Cardiac muscle cell (in vitro differentiated cells and primary cell): ENCODE data around the gene DCUN1D1. TPM values are rescaled to one million over a fixed set of nuclear protein-coding genes. Genes with fewer than 3 reads are reported as not detected.

Experiments used
- DNase-seq, 2 donors: peaks; one replicate each; pipeline versions ENCODE4 v3.0.0 to v3.0.0-alpha.2; 2010 to 2017; ENCODE audit warnings: low read depth in 1 of 2, low spot score in 1 of 2
- H3K27ac ChIP-seq: fragments of 200-600 bp; sonication (generic); 2 replicates; pipeline ENCODE4 v1.5.1; 2016
- H3K27me3 ChIP-seq: fragments of 200-600 bp; sonication (generic); 2 replicates; pipeline ENCODE4 v1.6.0; 2016; ENCODE audit warnings: control low read depth
- H3K36me3 ChIP-seq: fragments of 200-600 bp; sonication (generic); 2 replicates; pipeline ENCODE4 v1.5.1; 2016; ENCODE audit warnings: control low read depth
- H3K4me1 ChIP-seq: fragments of 200-600 bp; sonication (generic); 2 replicates; pipeline ENCODE4 v1.8.1; 2017; ENCODE audit warnings: low read depth, mild to moderate bottlenecking, mixed run types
- H3K4me3 ChIP-seq: fragments of 200-600 bp; sonication (generic); 2 replicates; pipeline ENCODE4 v1.5.1; 2016; ENCODE audit warnings: mild to moderate bottlenecking
- H3K9me3 ChIP-seq: fragments of 200-600 bp; sonication (generic); 2 replicates; pipeline ENCODE4 v1.5.1; 2017; ENCODE audit warnings: low read depth, mild to moderate bottlenecking, control low read depth
- CTCF ChIP-seq: IDR thresholded peaks from 2 replicates; pipeline ENCODE4 v1.5.1; 2012; ENCODE audit warnings: low read depth, mild to moderate bottlenecking, low read length
- polyA plus RNA-seq: library from polyadenylated mRNA; unstranded; fragments of >200 nt; fragmentation: Nextera tagmentation; extraction: Ambion mirVana; gene quantifications from 2 replicates; pipeline ENCODE4 v1.2.1, GENCODE V29; 2016
- total RNA-seq: library from RNA; depleted of rRNA; stranded (reverse); fragments of >200 nt; gene quantifications from 2 replicates; pipeline ENCODE4 v1.2.3, GENCODE V29; 2016

The DCUN1D1 gene
- total and polyA plus RNA-seq, 2 experiments from 2014 or later = 28.4 to 31.1 TPM

DNA sequence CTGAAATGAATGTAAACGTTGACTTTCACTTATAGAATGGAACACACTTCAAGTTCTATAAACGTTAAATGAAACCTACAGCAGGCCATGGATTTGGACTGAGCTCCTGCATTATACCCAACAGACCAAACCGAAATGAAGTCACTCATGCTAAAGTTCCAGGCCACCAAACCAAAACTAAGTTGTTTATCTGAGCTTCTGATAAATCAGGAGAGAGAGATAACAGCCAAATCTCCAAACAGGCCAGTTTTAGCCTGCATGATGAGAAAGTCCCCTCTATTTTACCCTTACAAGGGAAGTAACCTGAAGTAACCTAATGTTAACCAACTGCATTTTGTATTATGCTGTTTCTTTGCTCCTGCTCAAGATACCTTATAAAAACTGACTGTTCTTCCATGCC lies 44.5 kb downstream of the DCUN1D1 start:
- no peak for TF ChIP-seq CTCF

GRCh38 chr3:182925944-182926337 lies 54.4 kb downstream of the DCUN1D1 start:
- DNase-seq = no peak
- H3K27me3 ChIP-seq = no peaks in the 10 kb centered on the region
- no peak for TF ChIP-seq CTCF
- peak overlapping the region; percentile 6 for H3K27ac ChIP-seq
- H3K4me1 ChIP-seq = peaks cover 8% of the 10 kb centered on the region
- no peaks in the 10 kb centered on the region for H3K36me3 ChIP-seq
- H3K9me3 ChIP-seq = no peaks in the 10 kb centered on the region
- H3K4me3 ChIP-seq = no peak overlapping the region

More for the DNA sequence above, 44.5 kb downstream of the DCUN1D1 start:
- Histone ChIP-seq H3K36me3 (no peaks in the 10 kb centered on the region), H3K9me3 (no peaks in the 10 kb centered on the region), H3K27me3 (no peaks in the 10 kb centered on the region), H3K27ac (peak overlapping the region; percentile 25), H3K4me1 (peaks cover 23% of the 10 kb centered on the region), H3K4me3 (no peak overlapping the region)
- no peak for DNase-seq

DNA sequence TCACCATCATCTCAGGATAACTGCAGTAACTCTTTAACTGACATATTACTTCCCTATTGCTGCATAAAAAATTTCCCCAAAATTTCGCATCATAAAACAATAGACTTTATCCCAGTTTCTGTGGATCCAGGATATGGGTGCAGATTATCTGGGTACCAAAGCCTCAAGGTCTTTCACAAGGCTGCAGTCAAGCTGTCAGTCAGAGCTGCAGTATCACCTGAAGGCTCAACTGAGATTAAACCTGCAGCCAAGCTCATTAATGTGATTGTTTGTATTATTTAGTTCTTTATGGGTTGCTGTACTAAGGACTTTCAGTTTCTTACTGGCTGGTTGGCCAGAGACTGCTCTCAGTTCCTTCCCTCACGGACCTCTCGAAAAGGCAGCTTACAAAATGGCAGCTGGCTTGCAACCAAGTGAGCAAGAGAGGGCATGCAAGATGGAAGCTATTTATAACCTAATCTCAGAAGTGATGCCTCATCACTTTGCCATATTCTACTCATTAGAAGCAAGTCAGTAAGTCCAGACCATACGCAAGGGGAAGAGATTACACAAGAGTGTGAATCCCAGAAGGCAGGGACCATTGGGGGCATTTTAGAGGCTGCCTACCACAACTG lies 54.9 kb downstream of the DCUN1D1 start:
- TF ChIP-seq CTCF = no peak
- peak overlapping the region; percentile 6 for H3K27ac ChIP-seq
- H3K36me3 ChIP-seq = no peaks in the 10 kb centered on the region
- no peaks in the 10 kb centered on the region for H3K9me3 ChIP-seq
- no peaks in the 10 kb centered on the region for H3K27me3 ChIP-seq
- no peak overlapping the region for H3K4me3 ChIP-seq
- peak in 1 of 2 donors; percentile 67 for DNase-seq
- H3K4me1 ChIP-seq = peaks cover 8% of the 10 kb centered on the region

- Histone ChIP-seq H3K4me1 (peaks cover 14% of the 10 kb centered on the region), H3K4me3 (no peak overlapping the region), H3K27ac (no peak overlapping the region), H3K9me3 (no peaks in the 10 kb centered on the region), H3K27me3 (no peaks in the 10 kb centered on the region), H3K36me3 (no peaks in the 10 kb centered on the region)
- DNase-seq = peak in 1 of 2 donors; percentile 59
- TF ChIP-seq CTCF = no peak
Measured at GRCh38 chr3:182921665-182922355, 58.5 kb downstream of the DCUN1D1 start.

DNA sequence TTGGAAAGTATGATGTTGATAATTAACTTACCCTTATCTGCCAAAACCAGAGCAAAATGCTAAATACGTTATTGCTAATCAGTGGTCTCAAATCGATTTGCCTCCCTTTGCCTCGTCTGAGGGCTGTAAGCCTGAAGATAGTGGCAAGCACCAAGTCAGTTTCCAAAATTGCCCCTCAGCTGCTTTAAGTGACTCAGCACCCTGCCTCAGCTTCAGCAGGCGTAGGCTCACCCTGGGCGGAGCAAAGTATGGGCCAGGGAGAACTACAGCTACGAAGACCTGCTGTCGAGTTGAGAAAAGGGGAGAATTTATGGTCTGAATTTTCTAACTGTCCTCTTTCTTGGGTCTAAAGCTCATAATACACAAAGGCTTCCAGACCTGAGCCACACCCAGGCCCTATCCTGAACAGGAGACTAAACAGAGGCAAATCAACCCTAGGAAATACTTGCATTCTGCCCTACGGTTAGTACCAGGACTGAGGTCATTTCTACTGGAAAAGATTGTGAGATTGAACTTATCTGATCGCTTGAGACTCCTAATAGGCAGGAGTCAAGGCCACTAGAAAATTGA lies 59.7 kb downstream of the DCUN1D1 start:
- Histone ChIP-seq H3K27ac (peak overlapping the region; percentile 72), H3K27me3 (no peaks in the 10 kb centered on the region), H3K4me1 (peaks cover 15% of the 10 kb centered on the region), H3K36me3 (no peaks in the 10 kb centered on the region), H3K4me3 (no peak overlapping the region), H3K9me3 (no peaks in the 10 kb centered on the region)
- no peak for TF ChIP-seq CTCF
- peak in 1 of 2 donors; percentile 29 for DNase-seq
